K562 (cell line): ENCODE measurements around the gene LRRC10. TPM values are rescaled to one million over a fixed set of nuclear protein-coding genes. Genes with fewer than 3 reads are reported as not detected.
A peak's percentile ranks its signal among the peaks of the same experiment; 100 is the strongest.

Source experiments
- ATF1 ChIP-seq, 2 experiments: fragments of 450-650 bp in 1 of 2; IDR thresholded peaks; 2 replicates each; pipeline ENCODE4 v1.6.1; 2016; ENCODE audit warnings: missing compliant biosample characterization in 1 of 2, missing genetic modification characterization in 1 of 2
- CBX3 ChIP-seq, 2 experiments: IDR thresholded peaks; 1 replicate in 1 of 2; 2 replicates in 1 of 2; pipeline ENCODE4 v1.6.1; 2012; ENCODE audit warnings: inconsistent platforms in 2 of 2, low read length in 2 of 2, borderline replicate concordance in 1 of 2, control low read depth in 1 of 2
- GABPB1 ChIP-seq: sonication (generic); formaldehyde crosslinking; IDR thresholded peaks from 2 replicates; pipeline ENCODE4 v1.8.0; 2022; ENCODE audit warnings: mild to moderate bottlenecking, missing genetic modification reagents
- MTA1 ChIP-seq: fragments of 450-650 bp; IDR thresholded peaks from 2 replicates; pipeline ENCODE4 v1.6.1; 2017; ENCODE audit warnings: borderline replicate concordance
- NELFE ChIP-seq: IDR thresholded peaks from 2 replicates; pipeline ENCODE4 v1.6.1; 2011; ENCODE audit warnings: mild to moderate bottlenecking; ENCODE audit not compliant: insufficient read depth, insufficient read length
- POLR2A ChIP-seq: fragments of 450-650 bp; conservative IDR thresholded peaks from 2 replicates; pipeline ENCODE4 v1.6.1; 2016
- PRMT5 ChIP-seq: sonication (generic); formaldehyde crosslinking; IDR thresholded peaks from 2 replicates; pipeline ENCODE4 v1.5.0; 2020; ENCODE audit warnings: missing genetic modification reagents
- SIN3A ChIP-seq, 2 experiments: fragments of 150-350 bp in 1 of 2; IDR thresholded peaks; 2 replicates each; pipeline ENCODE4 v1.6.1; 2011 to 2016; ENCODE audit warnings: borderline replicate concordance in 2 of 2, low read depth in 2 of 2, low read length in 2 of 2, mild to moderate bottlenecking in 2 of 2, moderate library complexity in 2 of 2; ENCODE audit not compliant: control insufficient read depth in 1 of 2
- SIRT6 ChIP-seq: IDR thresholded peaks from one replicate; pipeline ENCODE4 v1.6.1; 2012; ENCODE audit warnings: low read depth, mild to moderate bottlenecking, control low read depth, inconsistent platforms, low read length, moderate library complexity
- SUPT5H ChIP-seq: fragments of 450-650 bp; IDR thresholded peaks from 2 replicates; pipeline ENCODE4 v1.6.1; 2016
- TAF7 ChIP-seq: fragments of 450-650 bp; IDR thresholded peaks from 2 replicates; pipeline ENCODE4 v1.6.1; 2016; ENCODE audit warnings: missing genetic modification characterization, missing compliant biosample characterization
- ZBTB11 ChIP-seq, 3 experiments: fragments of 200-800 bp in 1 of 3; fragments of 250-450 bp in 1 of 3; fragments of 450-650 bp in 1 of 3; sonication (Bioruptor Pico) in 1 of 3; sonication (Bioruptor generic) in 1 of 3; formaldehyde crosslinking in 1 of 3; IDR thresholded peaks; 2 replicates each; pipeline versions ENCODE4 v1.6.1 to v1.8.0; 2016 to 2022; ENCODE audit warnings: mild to moderate bottlenecking in 2 of 3, missing genetic modification characterization in 2 of 3, missing compliant biosample characterization in 1 of 3, moderate library complexity in 1 of 3
- ZNF12 ChIP-seq: sonication (generic); formaldehyde crosslinking; IDR thresholded peaks from 2 replicates; pipeline ENCODE4 v1.4.0; 2020; ENCODE audit warnings: mild to moderate bottlenecking, missing genetic modification reagents
- ZNF175 ChIP-seq: fragments of 200-800 bp; sonication (Bioruptor generic); IDR thresholded peaks from 2 replicates; pipeline ENCODE4 v1.6.1; 2016; ENCODE audit warnings: low read depth, mild to moderate bottlenecking, missing genetic modification characterization, missing compliant biosample characterization
- ZNF280B ChIP-seq: fragments of 250-450 bp; sonication (Bioruptor Pico); IDR thresholded peaks from 2 replicates; pipeline ENCODE4 v1.5.1; 2021; ENCODE audit warnings: mild to moderate bottlenecking
- polyA plus RNA-seq, 8 experiments: library from polyadenylated mRNA; depleted of rRNA in 4 of 8; stranded (reverse) in 5 of 8; unstranded in 3 of 8; fragments of >200 nt; fragmentation: Nextera tagmentation in 2 of 8; fragmentation: Illumina TruSeq in 1 of 8; extraction: Ambion mirVana in 2 of 8; extraction: Trizol in 1 of 8; gene quantifications; 2 replicates each; pipeline versions ENCODE4 v1.2.1 to v1.2.3, GENCODE V29; 2011 to 2014; ENCODE audit warnings: inconsistent platforms in 1 of 8, missing spikeins in 1 of 8
- total RNA-seq, 7 experiments: library from RNA; depleted of rRNA in 6 of 7; stranded (reverse); fragments of >200 nt in 6 of 7; fragmentation: Illumina TruSeq in 2 of 7; extraction: Trizol in 2 of 7; gene quantifications; 2 replicates each; pipeline versions ENCODE4 v1.2.1 to v1.2.3, GENCODE V29; 2011 to 2021; ENCODE audit warnings: low replicate concordance in 1 of 7
- TF ChIP-seq, protein P1 (sequence below): fragments of 200-400 bp; formaldehyde crosslinking; IDR thresholded peaks from 2 replicates; pipeline ENCODE4 v1.6.1; 2017; ENCODE audit warnings: mild to moderate bottlenecking, low read depth, low read length, moderate library complexity

Gene LRRC10
- total and polyA plus RNA-seq, 9 of the 15 experiments (the other 6 are each of a cell fraction or from before 2014, with no cell fraction given) = 0.09 TPM; not detected in 8

- no peak for TF ChIP-seq ZBTB11 (CRISPR knock-in tag; IDR thresholded peaks at IDR 0.05)
- TF ChIP-seq SIN3A (IDR thresholded peaks at IDR 0.05; ENCODE audit: borderline replicate concordance in 2 of 2, control insufficient read depth in 1 of 2, low read depth in 2 of 2, low read length in 2 of 2) = peak in 1 of 2 experiments; percentile 0; a peak in 1 of 4 replicates
- TF ChIP-seq ZNF280B = no peak
- no peak for TF ChIP-seq NELFE
- TF ChIP-seq CBX3 (IDR thresholded peaks at IDR 0.05; ENCODE audit: borderline replicate concordance in 1 of 2, low read length in 2 of 2) = no peak
- TF ChIP-seq POLR2A = peak; percentile 65
- TF ChIP-seq ATF1 (CRISPR knock-in tag; IDR thresholded peaks at IDR 0.05) = no peak
- TF ChIP-seq ATF1 (tag; IDR thresholded peaks at IDR 0.05) = no peak
- no peak for TF ChIP-seq ZNF12 (CRISPR knock-in tag)
- TF ChIP-seq SIRT6 = no peak
- no peak for TF ChIP-seq TAF7 (tag)
- no peak for TF ChIP-seq PRMT5 (CRISPR knock-in tag)
- TF ChIP-seq MTA1 = no peak
- TF ChIP-seq GABPB1 (CRISPR knock-in tag) = no peak
- TF ChIP-seq ZNF175 = no peak
- peak; percentile 41; the same call in 1 of the 2 replicates for TF ChIP-seq SUPT5H
- TF ChIP-seq, protein P1, sequence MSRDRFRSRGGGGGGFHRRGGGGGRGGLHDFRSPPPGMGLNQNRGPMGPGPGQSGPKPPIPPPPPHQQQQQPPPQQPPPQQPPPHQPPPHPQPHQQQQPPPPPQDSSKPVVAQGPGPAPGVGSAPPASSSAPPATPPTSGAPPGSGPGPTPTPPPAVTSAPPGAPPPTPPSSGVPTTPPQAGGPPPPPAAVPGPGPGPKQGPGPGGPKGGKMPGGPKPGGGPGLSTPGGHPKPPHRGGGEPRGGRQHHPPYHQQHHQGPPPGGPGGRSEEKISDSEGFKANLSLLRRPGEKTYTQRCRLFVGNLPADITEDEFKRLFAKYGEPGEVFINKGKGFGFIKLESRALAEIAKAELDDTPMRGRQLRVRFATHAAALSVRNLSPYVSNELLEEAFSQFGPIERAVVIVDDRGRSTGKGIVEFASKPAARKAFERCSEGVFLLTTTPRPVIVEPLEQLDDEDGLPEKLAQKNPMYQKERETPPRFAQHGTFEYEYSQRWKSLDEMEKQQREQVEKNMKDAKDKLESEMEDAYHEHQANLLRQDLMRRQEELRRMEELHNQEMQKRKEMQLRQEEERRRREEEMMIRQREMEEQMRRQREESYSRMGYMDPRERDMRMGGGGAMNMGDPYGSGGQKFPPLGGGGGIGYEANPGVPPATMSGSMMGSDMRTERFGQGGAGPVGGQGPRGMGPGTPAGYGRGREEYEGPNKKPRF = no peak
These were observed 8.6 kb downstream of the LRRC10 start (continued) for GRCh38 chr12:69601962-69602685.
